Measurements from ENCODE around the gene CACNB4. TPM values are rescaled to one million over a fixed set of nuclear protein-coding genes. Genes with fewer than 3 reads are reported as not detected.

The CACNB4 gene
- total and polyA plus RNA-seq, 2 of the 4 experiments (the other 2 are of a cell fraction): 0.12 to 0.36 TPM

- H2AFZ ChIP-seq (replicated peaks; ENCODE audit: low read length, poor library complexity): no peak overlapping the region
- ATAC-seq (ENCODE audit: low read depth): no peak
- no peak overlapping the region for H3K4me2 ChIP-seq (ENCODE audit: low read depth, low read length)
- no peaks in the 10 kb centered on the region for H3K27me3 ChIP-seq (ENCODE audit: control insufficient read depth, insufficient read depth, low read length)
- no peaks in the 10 kb centered on the region for H4K20me1 ChIP-seq (ENCODE audit: insufficient read depth, low read length)
- H3K9me1 ChIP-seq (ENCODE audit: insufficient read depth, low read length): no peaks in the 10 kb centered on the region
- no peak overlapping the region for H2BK120ac ChIP-seq (ENCODE audit: low read depth, low read length)
- H3K79me1 ChIP-seq (ENCODE audit: low read depth in 1 of 2, low read length in 2 of 2): no peaks in the 10 kb centered on the region
- CTCF ChIA-PET: no interaction called here
- TF ChIP-seq MAFK (IDR thresholded peaks at IDR 0.05; ENCODE audit: low read depth, low read length) (no peak), POLR2A (IDR thresholded peaks at IDR 0.05; ENCODE audit: low read depth, low read length) (no peak), MXI1 (IDR thresholded peaks at IDR 0.05; ENCODE audit: borderline replicate concordance, low read depth, low read length) (no peak), NFE2L2 (IDR thresholded peaks at IDR 0.05; ENCODE audit: low read depth, low read length) (no peak), CEBPB (IDR thresholded peaks at IDR 0.05; ENCODE audit: low read depth, low read length) (no peak), USF2 (IDR thresholded peaks at IDR 0.05; ENCODE audit: low read depth, low read length) (no peak), RAD21 (IDR thresholded peaks at IDR 0.05; ENCODE audit: low read length) (no peak)
- H2BK15ac ChIP-seq (ENCODE audit: low read depth, low read length): no peak overlapping the region
- H4K5ac ChIP-seq (ENCODE audit: low read depth, low read length): no peak overlapping the region
- H3K56ac ChIP-seq (ENCODE audit: extremely low read depth, insufficient read depth, low read length): no peak overlapping the region
- POLR2A ChIA-PET (ENCODE audit: unreplicated experiment): no interaction called here
- H3K23ac ChIP-seq (ENCODE audit: low read depth, low read length): no peak overlapping the region
- no peak for DNase-seq
- in situ Hi-C loops (cut with MboI; ENCODE audit: low sequenced_read_pairs) (no loop called here), intact Hi-C loops (cut with micrococcal nuclease) (no loop called here), dilution Hi-C loops (cut with HindIII; ENCODE audit: low sequenced_read_pairs, unreplicated experiment) (no loop called here)
- no peak overlapping the region for H3K4me3 ChIP-seq (ENCODE audit: insufficient read depth, low read depth, low read length)
- no peak overlapping the region for H3K14ac ChIP-seq (replicated peaks; ENCODE audit: low read depth, low read length)
- H2AK9ac ChIP-seq (replicated peaks; ENCODE audit: low read depth, low read length, poor library complexity): no peak overlapping the region
- H3K27ac ChIP-seq (ENCODE audit: insufficient read depth, low read length): no peak overlapping the region
- H3K9ac ChIP-seq (ENCODE audit: low read depth, low read length): no peak overlapping the region
- H4K8ac ChIP-seq (ENCODE audit: low read depth in 2 of 2, low read length in 2 of 2): no peak overlapping the region
- no peak overlapping the region for H2AK5ac ChIP-seq (ENCODE audit: low read depth, low read length)
- no TSS peak for BruUV-seq (replicated peaks)
- H4K91ac ChIP-seq (ENCODE audit: insufficient read depth, low read depth, low read length): no peak overlapping the region
- no peak overlapping the region for H3K4ac ChIP-seq (ENCODE audit: low read depth, low read length)
- 100% methylated on average over 2 of the region's 7 CpGs for WGBS, 2 experiments (ENCODE audit: extremely low coverage in 2 of 2, insufficient read length in 1 of 2)
- no peaks in the 10 kb centered on the region for H3K4me1 ChIP-seq (ENCODE audit: control insufficient read depth, insufficient read depth, low read length)
- no peak overlapping the region for H2BK5ac ChIP-seq (ENCODE audit: low read depth, low read length, poor library complexity, severe bottlenecking)
- H2BK20ac ChIP-seq (ENCODE audit: low read depth, low read length): no peak overlapping the region
- no peaks in the 10 kb centered on the region for H3K9me3 ChIP-seq (ENCODE audit: control insufficient read depth, insufficient read depth, low read length)
- H3K36me3 ChIP-seq (ENCODE audit: control insufficient read depth, insufficient read depth, low read length): no peaks in the 10 kb centered on the region
- no peak overlapping the region for H3K18ac ChIP-seq (ENCODE audit: low read depth, low read length)
Observed at GRCh38 chr2:151945602-151946001, 153.2 kb downstream of the CACNB4 start.
